DOHH2 (cell line): Measurements from ENCODE around the gene B3GNT3.

Experiments
- EZH2phosphoT487 ChIP-seq: fragments of 200-600 bp; sonication (generic); IDR thresholded peaks from 2 replicates; pipeline ENCODE4 v1.6.1; 2017; ENCODE audit warnings: borderline replicate concordance, mild to moderate bottlenecking, antibody characterized with exemption, low read length, moderate library complexity, mixed read lengths
- TF ChIP-seq, protein P1 (sequence below): fragments of 200-600 bp; sonication (generic); IDR thresholded peaks from one replicate; pipeline ENCODE4 v1.5.1; 2014; ENCODE audit warnings: antibody characterized with exemption, mild to moderate bottlenecking, low read depth, low read length; ENCODE audit not compliant: poor library complexity, severe bottlenecking

DNA sequence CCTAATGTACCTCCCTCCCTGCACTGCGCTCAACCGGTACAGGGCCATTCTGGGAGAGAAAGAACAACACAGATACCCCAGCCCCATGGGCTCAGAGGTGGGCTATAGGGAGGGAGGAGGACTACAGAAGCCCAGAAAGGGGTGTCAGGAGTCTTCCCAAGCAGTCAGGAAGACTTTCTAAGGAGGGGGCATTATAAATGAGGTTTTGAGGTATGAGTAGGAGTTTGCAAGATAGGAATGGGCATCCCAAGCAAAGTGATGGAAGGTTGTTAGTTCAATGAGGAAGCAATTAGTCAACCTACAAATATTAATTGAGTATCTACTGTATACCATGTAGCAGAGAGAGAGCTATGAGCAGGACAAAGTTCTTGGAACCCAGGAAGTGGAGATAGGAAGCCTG is 6.3 kb upstream of the B3GNT3 start:
- TF ChIP-seq, protein P1, sequence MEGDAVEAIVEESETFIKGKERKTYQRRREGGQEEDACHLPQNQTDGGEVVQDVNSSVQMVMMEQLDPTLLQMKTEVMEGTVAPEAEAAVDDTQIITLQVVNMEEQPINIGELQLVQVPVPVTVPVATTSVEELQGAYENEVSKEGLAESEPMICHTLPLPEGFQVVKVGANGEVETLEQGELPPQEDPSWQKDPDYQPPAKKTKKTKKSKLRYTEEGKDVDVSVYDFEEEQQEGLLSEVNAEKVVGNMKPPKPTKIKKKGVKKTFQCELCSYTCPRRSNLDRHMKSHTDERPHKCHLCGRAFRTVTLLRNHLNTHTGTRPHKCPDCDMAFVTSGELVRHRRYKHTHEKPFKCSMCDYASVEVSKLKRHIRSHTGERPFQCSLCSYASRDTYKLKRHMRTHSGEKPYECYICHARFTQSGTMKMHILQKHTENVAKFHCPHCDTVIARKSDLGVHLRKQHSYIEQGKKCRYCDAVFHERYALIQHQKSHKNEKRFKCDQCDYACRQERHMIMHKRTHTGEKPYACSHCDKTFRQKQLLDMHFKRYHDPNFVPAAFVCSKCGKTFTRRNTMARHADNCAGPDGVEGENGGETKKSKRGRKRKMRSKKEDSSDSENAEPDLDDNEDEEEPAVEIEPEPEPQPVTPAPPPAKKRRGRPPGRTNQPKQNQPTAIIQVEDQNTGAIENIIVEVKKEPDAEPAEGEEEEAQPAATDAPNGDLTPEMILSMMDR: no peak
- no peak for TF ChIP-seq EZH2phosphoT487
